A673 (cell line): ENCODE measurements around the gene GALM. TPM values are rescaled to one million over a fixed set of nuclear protein-coding genes. Genes with fewer than 3 reads are reported as not detected.
A peak's percentile ranks its signal among the peaks of the same experiment; 100 is the strongest.

Experiments
- BruUV-seq: library from RNA; stranded (reverse); fragments of 400-500 nt; replicated peaks from 2 replicates; lab custom pipeline; 2021; lab: Mats Ljungman, UMichigan
- CTCF ChIA-PET: fragments of 300-600 bp; sonication (Branson Sonifier 250); formaldehyde crosslinking; loops from one replicate; lab custom pipeline; 2022; ENCODE audit warnings: antibody characterized with exemption; lab: Charles Lee
- POLR2A ChIA-PET: fragments of 300-600 bp; sonication (Branson Sonifier 250); formaldehyde crosslinking; loops from one replicate; lab custom pipeline; 2022; ENCODE audit warnings: antibody characterized with exemption; ENCODE audit not compliant: low non-redundant PET; lab: Charles Lee
- DNase-seq: peaks from one replicate; pipeline ENCODE4 v3.0.0-alpha.2; 2015; ENCODE audit warnings: low spot score
- H3K27ac ChIP-seq: fragments of 200-600 bp; sonication (generic); 2 replicates; pipeline ENCODE4 v1.5.1; 2016; ENCODE audit warnings: mixed run types, low read depth, mild to moderate bottlenecking, mixed read lengths, antibody characterized with exemption, low read length; ENCODE audit not compliant: poor library complexity, severe bottlenecking
- H3K27me3 ChIP-seq: fragments of 200-600 bp; sonication (generic); replicated peaks from 2 replicates; pipeline ENCODE4 v1.6.1; 2017; ENCODE audit warnings: mixed run types, low read depth, mild to moderate bottlenecking, mixed read lengths, antibody characterized with exemption, low read length; ENCODE audit not compliant: insufficient read depth, poor library complexity
- H3K36me3 ChIP-seq: fragments of 200-600 bp; sonication (generic); 2 replicates; pipeline ENCODE4 v1.6.1; 2016; ENCODE audit warnings: mixed run types, mild to moderate bottlenecking, mixed read lengths, antibody characterized with exemption, low read length; ENCODE audit not compliant: insufficient read depth, poor library complexity, severe bottlenecking
- H3K4me1 ChIP-seq: fragments of 200-600 bp; sonication (generic); 2 replicates; pipeline ENCODE4 v1.6.1; 2017; ENCODE audit warnings: mixed run types, mild to moderate bottlenecking, mixed read lengths, antibody characterized with exemption, low read length; ENCODE audit not compliant: insufficient read depth, poor library complexity, severe bottlenecking
- H3K4me3 ChIP-seq: fragments of 200-600 bp; sonication (generic); 2 replicates; pipeline ENCODE4 v1.5.1; 2016; ENCODE audit warnings: low read depth, mixed run types, mild to moderate bottlenecking, mixed read lengths, low read length; ENCODE audit not compliant: poor library complexity, severe bottlenecking
- H3K9me3 ChIP-seq: fragments of 200-600 bp; sonication (generic); 2 replicates; pipeline ENCODE4 v1.6.1; 2016; ENCODE audit warnings: mixed run types, low read depth, mild to moderate bottlenecking, mixed read lengths, antibody characterized with exemption, low read length; ENCODE audit not compliant: poor library complexity, severe bottlenecking
- CTCF ChIP-seq: fragments of 300-800, 200-600 bp; sonication (generic); conservative IDR thresholded peaks from 2 replicates; pipeline ENCODE4 v1.5.1; 2017; ENCODE audit warnings: low read depth, mild to moderate bottlenecking, antibody characterized with exemption, low read length, moderate library complexity, mixed read lengths
- EZH2 ChIP-seq: fragments of 200-600 bp; sonication (generic); IDR thresholded peaks from 2 replicates; pipeline ENCODE4 v1.6.1; 2017; ENCODE audit warnings: borderline replicate concordance, low read depth, mild to moderate bottlenecking, mixed read lengths, antibody characterized with exemption, low read length; ENCODE audit not compliant: poor library complexity, severe bottlenecking
- intact Hi-C: fragments of 100-400 bp; cut with micrococcal nuclease; formaldehyde crosslinking; loops from one replicate; pipeline ENCODE4 v1.10.0; 2022; ENCODE audit not compliant: unreplicated experiment
- total RNA-seq: library from RNA; stranded (reverse); gene quantifications from 2 replicates; pipeline ENCODE4 v1.2.3, GENCODE V29; 2021

GALM gene
- total RNA-seq, 1 experiment from 2014 or later = 6.6 TPM

GRCh38 chr2:38718601-38719000 lies 52.7 kb downstream of the GALM start:
- CTCF ChIA-PET = no interaction called here
- Histone ChIP-seq H3K9me3 (no peaks in the 10 kb centered on the region), H3K4me1 (no peaks in the 10 kb centered on the region), H3K27me3 (no peaks in the 10 kb centered on the region), H3K36me3 (no peaks in the 10 kb centered on the region), H3K4me3 (no peak overlapping the region), H3K27ac (no peak overlapping the region)
- TF ChIP-seq CTCF (no peak), EZH2 (no peak)
- BruUV-seq = no TSS peak
- no peak for DNase-seq
- POLR2A ChIA-PET = no interaction called here
- intact Hi-C loops = no loop called here

- CTCF ChIA-PET = no interaction called here
- H3K27me3 ChIP-seq = no peaks in the 10 kb centered on the region
- H3K4me3 ChIP-seq = no peak overlapping the region
- no peak for DNase-seq
- TF ChIP-seq CTCF (no peak), EZH2 (no peak)
- intact Hi-C loops = no loop called here
- no peaks in the 10 kb centered on the region for H3K36me3 ChIP-seq
- H3K27ac ChIP-seq = no peak overlapping the region
- H3K4me1 ChIP-seq = no peaks in the 10 kb centered on the region
- no TSS peak for BruUV-seq
- no peaks in the 10 kb centered on the region for H3K9me3 ChIP-seq
- POLR2A ChIA-PET = no interaction called here
These were observed 53.8 kb downstream of the GALM start for GRCh38 chr2:38719706-38720105.

- intact Hi-C loops = no loop called here
- peak; percentile 35 for DNase-seq
- Histone ChIP-seq H3K27me3 (no peaks in the 10 kb centered on the region), H3K9me3 (no peaks in the 10 kb centered on the region), H3K27ac (no peak overlapping the region), H3K4me3 (no peak overlapping the region), H3K4me1 (no peaks in the 10 kb centered on the region), H3K36me3 (no peaks in the 10 kb centered on the region)
- ChIA-PET CTCF (no interaction called here), POLR2A (no interaction called here)
- BruUV-seq = no TSS peak
- TF ChIP-seq EZH2 (no peak), CTCF (no peak)
These were observed 54.8 kb downstream of the GALM start for GRCh38 chr2:38720613-38721241.
